T-helper 2 cell treated with Interferon-gamma antibody and Interleukin-4, amounts not matched to agents 5 μg/mL and 100 μg/mL, for 36 hours (primary cell): ENCODE data around the gene ADGRD1.
"Not testable (repeated sequence)": the region's sequence is repeated elsewhere in the genome, so short reads cannot be mapped to it uniquely, and the experiment has no call there.

Experiments
- DNase-seq: peaks from one replicate; pipeline ENCODE4 v3.0.0; 2021; ENCODE audit warnings: low spot score
- H3K27ac Mint-ChIP-seq: one replicate; pipeline ENCODE4 v1.8.0; 2021; ENCODE audit warnings: mild to moderate bottlenecking, mixed read lengths
- H3K27me3 Mint-ChIP-seq: one replicate; pipeline ENCODE4 v1.8.0; 2021; ENCODE audit warnings: low read depth, mixed read lengths
- H3K36me3 Mint-ChIP-seq: one replicate; pipeline ENCODE4 v1.8.0; 2021; ENCODE audit warnings: low read depth, mixed read lengths
- H3K4me1 Mint-ChIP-seq: one replicate; pipeline ENCODE4 v1.8.0; 2021; ENCODE audit warnings: low read depth, mixed read lengths
- H3K4me3 Mint-ChIP-seq: one replicate; pipeline ENCODE4 v1.8.0; 2022; ENCODE audit warnings: mild to moderate bottlenecking, moderate library complexity, mixed read lengths
- H3K9me3 Mint-ChIP-seq: one replicate; pipeline ENCODE4 v1.8.0; 2021; ENCODE audit warnings: mixed read lengths

Gene ADGRD1

GRCh38 chr12:131116468-131117117 lies 162.9 kb downstream of the ADGRD1 start:
- no peaks in the 10 kb centered on the region for H3K27me3 Mint-ChIP-seq
- H3K36me3 Mint-ChIP-seq, result no peaks in the 10 kb centered on the region
- DNase-seq, result no peak
- H3K27ac Mint-ChIP-seq, result no peak overlapping the region
- H3K4me3 Mint-ChIP-seq, result no peak overlapping the region
- H3K9me3 Mint-ChIP-seq, result no peaks in the 10 kb centered on the region
- no peaks in the 10 kb centered on the region for H3K4me1 Mint-ChIP-seq

GRCh38 chr12:131117438-131118245 lies 163.9 kb downstream of the ADGRD1 start:
- Mint-ChIP-seq H3K4me3 (no peak overlapping the region), H3K9me3 (no peaks in the 10 kb centered on the region), H3K4me1 (no peaks in the 10 kb centered on the region), H3K27me3 (no peaks in the 10 kb centered on the region), H3K36me3 (no peaks in the 10 kb centered on the region), H3K27ac (no peak overlapping the region)
- DNase-seq, result no peak

GRCh38 chr12:131118371-131118770 lies 164.7 kb downstream of the ADGRD1 start:
- Mint-ChIP-seq H3K27ac (no peak overlapping the region), H3K9me3 (no peaks in the 10 kb centered on the region), H3K4me3 (no peak overlapping the region), H3K4me1 (no peaks in the 10 kb centered on the region), H3K36me3 (no peaks in the 10 kb centered on the region), H3K27me3 (no peaks in the 10 kb centered on the region)
- no peak for DNase-seq

DNA sequence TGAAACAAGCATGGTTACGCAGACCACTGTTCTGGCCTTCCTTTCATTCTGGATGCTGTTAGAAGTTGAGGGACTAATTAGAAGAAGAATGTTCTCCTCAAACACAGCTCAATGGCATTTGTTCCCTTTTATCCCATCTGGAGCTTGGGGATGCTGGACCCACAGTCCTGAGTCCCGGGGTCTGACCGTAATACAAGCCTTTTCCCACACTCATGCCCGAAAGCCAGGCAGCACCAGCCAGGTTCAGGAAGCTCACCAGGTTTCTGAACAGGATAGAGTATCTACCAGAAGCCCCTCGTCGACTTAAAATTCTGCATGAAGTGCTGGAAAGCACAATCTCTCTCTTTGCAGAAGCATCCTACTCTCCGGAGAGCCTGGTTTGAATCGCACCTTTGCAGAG lies 165.6 kb downstream of the ADGRD1 start:
- not testable (repeated sequence) for H3K27me3 Mint-ChIP-seq, H3K4me1 Mint-ChIP-seq, H3K4me3 Mint-ChIP-seq, DNase-seq, H3K9me3 Mint-ChIP-seq, H3K27ac Mint-ChIP-seq, H3K36me3 Mint-ChIP-seq

DNA sequence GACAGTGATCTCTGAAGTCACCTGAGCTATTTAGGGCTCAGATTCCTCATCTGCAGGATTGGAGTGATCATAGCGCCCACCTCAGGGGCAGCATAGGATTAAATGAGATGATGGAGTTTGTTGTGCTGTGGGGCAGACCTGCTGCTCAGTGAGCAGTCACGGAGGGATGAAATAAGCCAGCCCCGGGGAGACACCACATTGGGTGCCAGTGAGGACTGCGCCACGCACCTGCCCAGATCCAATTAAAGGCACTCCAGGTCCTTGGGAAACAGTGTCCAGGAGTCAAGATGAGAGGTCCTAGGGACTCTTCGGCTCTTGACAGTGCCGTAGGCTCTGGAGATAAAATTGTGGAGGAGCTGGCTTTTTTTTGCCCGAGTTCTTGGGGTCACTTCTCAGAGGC lies 166.2 kb downstream of the ADGRD1 start:
- Mint-ChIP-seq H3K27ac (no peak overlapping the region), H3K9me3 (no peaks in the 10 kb centered on the region), H3K4me3 (no peak overlapping the region), H3K27me3 (no peaks in the 10 kb centered on the region), H3K36me3 (no peaks in the 10 kb centered on the region), H3K4me1 (no peaks in the 10 kb centered on the region)
- DNase-seq, result no peak

GRCh38 chr12:131120831-131121271 lies 167.1 kb downstream of the ADGRD1 start:
- DNase-seq, result no peak
- Mint-ChIP-seq H3K4me1 (no peaks in the 10 kb centered on the region), H3K9me3 (no peaks in the 10 kb centered on the region), H3K27ac (no peak overlapping the region), H3K36me3 (no peaks in the 10 kb centered on the region), H3K4me3 (no peak overlapping the region), H3K27me3 (no peaks in the 10 kb centered on the region)

- DNase-seq, result no peak
Observed at GRCh38 chr12:131121705-131122405, 168.1 kb downstream of the ADGRD1 start.

DNA sequence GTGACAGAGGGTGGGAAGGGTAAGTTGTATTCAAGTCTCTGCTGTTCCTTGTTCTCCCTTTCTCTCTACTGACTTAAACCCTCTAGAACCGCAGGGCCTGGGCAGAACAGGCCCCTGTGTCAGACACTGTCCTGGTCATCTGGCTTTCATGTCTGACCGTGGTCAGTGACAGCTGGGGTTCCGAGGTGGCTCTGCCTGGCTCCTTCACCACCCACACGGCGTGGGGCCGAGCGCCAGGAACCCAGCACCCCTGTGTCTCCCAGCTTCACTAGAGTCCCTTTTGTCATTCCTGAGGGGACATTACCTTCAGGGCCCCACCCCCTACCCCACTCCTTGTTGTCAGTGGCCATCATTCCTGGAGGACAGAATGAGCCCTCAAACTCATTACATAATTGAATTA lies 168.9 kb downstream of the ADGRD1 start:
- no peak overlapping the region for H3K27ac Mint-ChIP-seq
- no peak for DNase-seq

More at GRCh38 chr12:131121705-131122405, 168.1 kb downstream of the ADGRD1 start:
- Mint-ChIP-seq H3K4me3 (no peak overlapping the region), H3K27me3 (no peaks in the 10 kb centered on the region), H3K4me1 (no peaks in the 10 kb centered on the region), H3K27ac (no peak overlapping the region), H3K9me3 (no peaks in the 10 kb centered on the region), H3K36me3 (no peaks in the 10 kb centered on the region)

GRCh38 chr12:131123817-131124216 lies 170.1 kb downstream of the ADGRD1 start:
- no peaks in the 10 kb centered on the region for H3K36me3 Mint-ChIP-seq
- H3K4me1 Mint-ChIP-seq, result no peaks in the 10 kb centered on the region

More for the DNA sequence above, 168.9 kb downstream of the ADGRD1 start:
- Mint-ChIP-seq H3K36me3 (no peaks in the 10 kb centered on the region), H3K27me3 (no peaks in the 10 kb centered on the region), H3K9me3 (no peaks in the 10 kb centered on the region), H3K4me3 (no peak overlapping the region), H3K4me1 (no peaks in the 10 kb centered on the region)

GRCh38 chr12:131124487-131125280 lies 171.0 kb downstream of the ADGRD1 start:
- H3K27ac Mint-ChIP-seq, result no peak overlapping the region
- no peak for DNase-seq
- H3K36me3 Mint-ChIP-seq, result no peaks in the 10 kb centered on the region
- H3K4me1 Mint-ChIP-seq, result no peaks in the 10 kb centered on the region
- H3K9me3 Mint-ChIP-seq, result no peaks in the 10 kb centered on the region
- no peaks in the 10 kb centered on the region for H3K27me3 Mint-ChIP-seq
- no peak overlapping the region for H3K4me3 Mint-ChIP-seq

More at GRCh38 chr12:131123817-131124216, 170.1 kb downstream of the ADGRD1 start:
- Mint-ChIP-seq H3K9me3 (no peaks in the 10 kb centered on the region), H3K4me3 (no peak overlapping the region), H3K27me3 (no peaks in the 10 kb centered on the region), H3K27ac (no peak overlapping the region)
- DNase-seq, result no peak

GRCh38 chr12:131126662-131127173 lies 173.0 kb downstream of the ADGRD1 start:
- Mint-ChIP-seq H3K36me3 (no peaks in the 10 kb centered on the region), H3K4me3 (no peak overlapping the region), H3K4me1 (no peaks in the 10 kb centered on the region), H3K27ac (no peak overlapping the region), H3K9me3 (no peaks in the 10 kb centered on the region), H3K27me3 (no peaks in the 10 kb centered on the region)
- no peak for DNase-seq

GRCh38 chr12:131128556-131128955 lies 174.8 kb downstream of the ADGRD1 start:
- Mint-ChIP-seq H3K9me3 (no peaks in the 10 kb centered on the region), H3K27ac (no peak overlapping the region), H3K36me3 (no peaks in the 10 kb centered on the region), H3K27me3 (no peaks in the 10 kb centered on the region), H3K4me3 (no peak overlapping the region), H3K4me1 (no peaks in the 10 kb centered on the region)
- no peak for DNase-seq

DNA sequence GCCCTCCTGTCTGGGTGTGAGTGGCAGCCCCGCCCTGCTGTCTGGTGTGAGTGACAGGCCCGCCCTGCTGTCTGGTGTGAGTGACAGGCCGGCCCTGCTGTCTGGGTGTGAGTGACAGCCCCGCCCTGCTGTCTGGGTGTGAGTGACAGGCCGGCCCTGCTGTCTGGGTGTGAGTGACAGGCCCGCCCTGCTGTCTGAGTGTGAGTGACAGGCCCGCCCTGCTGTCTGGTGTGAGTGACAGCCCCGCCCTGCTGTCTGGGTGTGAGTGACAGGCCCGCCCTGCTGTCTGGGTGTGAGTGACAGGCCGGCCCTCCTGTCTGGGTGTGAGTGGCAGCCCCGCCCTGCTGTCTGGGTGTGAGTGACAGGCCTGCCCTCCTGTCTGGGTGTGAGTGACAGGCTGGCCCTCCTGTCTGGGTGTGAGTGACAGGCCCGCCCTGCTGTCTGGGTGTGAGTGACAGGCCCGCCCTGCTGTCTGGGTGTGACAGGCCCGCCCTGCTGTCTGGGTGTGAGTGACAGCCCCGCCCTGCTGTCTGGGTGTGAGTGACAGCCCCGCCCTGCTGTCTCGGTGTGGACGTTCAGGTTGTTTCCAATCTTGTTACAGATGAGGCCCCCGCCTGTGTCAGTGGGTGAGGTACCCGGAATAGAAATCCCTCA lies 175.4 kb downstream of the ADGRD1 start:
- not testable (repeated sequence) for H3K9me3 Mint-ChIP-seq, H3K4me1 Mint-ChIP-seq, H3K27me3 Mint-ChIP-seq, DNase-seq, H3K4me3 Mint-ChIP-seq, H3K27ac Mint-ChIP-seq, H3K36me3 Mint-ChIP-seq
